H7 (cell line): ENCODE measurements around the gene DCTN5. TPM values are rescaled to one million over a fixed set of nuclear protein-coding genes. Genes with fewer than 3 reads are reported as not detected.
A peak's percentile ranks its signal among the peaks of the same experiment; 100 is the strongest.

ENCODE experiments used
- DNase-seq: peaks from one replicate; pipeline ENCODE4 v3.0.0; 2012
- H3K27me3 ChIP-seq: 2 replicates; pipeline ENCODE4 v1.6.0; 2011; ENCODE audit warnings: mild to moderate bottlenecking, low read length; ENCODE audit not compliant: control insufficient read depth, insufficient read depth
- H3K36me3 ChIP-seq: replicated peaks from 2 replicates; pipeline ENCODE4 v1.5.1; 2011; ENCODE audit warnings: low read length; ENCODE audit not compliant: control insufficient read depth, insufficient read depth
- H3K4me3 ChIP-seq: 2 replicates; pipeline ENCODE4 v1.5.1; 2011; ENCODE audit warnings: low read depth, mild to moderate bottlenecking, control low read depth, low read length, moderate library complexity; ENCODE audit not compliant: insufficient read depth
- total RNA-seq: library from RNA; depleted of rRNA; stranded (reverse); fragments of >200 nt; shearing (Covaris generic); gene quantifications from 2 replicates; pipeline ENCODE4 v1.2.3, GENCODE V29; 2014

DCTN5 gene
- total RNA-seq, 1 experiment from 2014 or later: 38.2 TPM

DNA sequence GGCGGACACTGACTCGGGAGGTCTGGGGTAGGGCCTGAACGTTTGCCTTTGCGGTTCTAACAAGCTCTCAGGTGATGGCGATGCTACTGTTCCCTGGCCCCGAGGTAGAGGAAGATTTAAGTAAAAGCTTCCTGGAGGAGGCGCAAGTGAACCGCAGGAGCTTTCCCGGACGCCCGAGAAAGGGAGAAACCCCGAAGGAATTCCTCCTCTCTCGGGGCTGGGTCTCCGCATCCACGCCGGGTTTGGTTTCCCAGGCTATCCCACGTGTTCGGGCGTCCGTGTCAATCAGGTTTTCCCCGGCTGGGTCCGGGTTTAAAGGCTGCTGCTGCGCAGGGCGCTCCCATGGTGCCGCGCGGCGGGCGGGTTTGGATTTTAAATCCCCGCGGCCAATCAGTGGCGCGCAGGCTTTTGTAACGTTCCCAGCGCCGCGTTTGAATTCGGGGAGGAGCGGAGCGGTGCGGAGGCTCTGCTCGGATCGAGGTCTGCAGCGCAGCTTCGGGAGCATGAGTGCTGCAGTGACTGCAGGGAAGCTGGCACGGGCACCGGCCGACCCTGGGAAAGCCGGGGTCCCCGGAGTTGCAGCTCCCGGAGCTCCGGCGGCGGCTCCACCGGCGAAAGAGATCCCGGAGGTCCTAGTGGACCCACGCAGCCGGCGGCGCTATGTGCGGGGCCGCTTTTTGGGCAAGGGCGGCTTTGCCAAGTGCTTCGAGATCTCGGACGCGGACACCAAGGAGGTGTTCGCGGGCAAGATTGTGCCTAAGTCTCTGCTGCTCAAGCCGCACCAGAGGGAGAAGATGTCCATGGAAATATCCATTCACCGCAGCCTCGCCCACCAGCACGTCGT lies 37.4 kb downstream of the DCTN5 start, which contains the start of gene PLK1:
Gene PLK1, plus strand, starts transcription at position 460 of the 844 bp plus-strand sequence. Its CDS starts 44 bp downstream, at position 504.
- peaks cover 36% of the 10 kb centered on the region for H3K36me3 ChIP-seq
- peak within 1 kb of the TSS; percentile 98 for H3K4me3 ChIP-seq
- no peaks in the 10 kb centered on the region for H3K27me3 ChIP-seq
- DNase-seq: peak; percentile 95

GRCh38 chr16:23679274-23679985 lies 38.2 kb downstream of the DCTN5 start:
- Histone ChIP-seq H3K4me3 (peak overlapping the region; percentile 98), H3K36me3 (peaks cover 41% of the 10 kb centered on the region), H3K27me3 (no peaks in the 10 kb centered on the region)
- DNase-seq: peak; percentile 81

- H3K36me3 ChIP-seq: peaks cover 41% of the 10 kb centered on the region
- peak overlapping the region; percentile 98 for H3K4me3 ChIP-seq
- DNase-seq: peak; percentile 55
- H3K27me3 ChIP-seq: no peaks in the 10 kb centered on the region
Observed at GRCh38 chr16:23679986-23680336, 38.7 kb downstream of the DCTN5 start.

GRCh38 chr16:23682181-23682580 lies 40.9 kb downstream of the DCTN5 start:
- no peaks in the 10 kb centered on the region for H3K27me3 ChIP-seq
- no peak overlapping the region for H3K4me3 ChIP-seq
- DNase-seq: no peak
- H3K36me3 ChIP-seq: peaks cover 53% of the 10 kb centered on the region

DNA sequence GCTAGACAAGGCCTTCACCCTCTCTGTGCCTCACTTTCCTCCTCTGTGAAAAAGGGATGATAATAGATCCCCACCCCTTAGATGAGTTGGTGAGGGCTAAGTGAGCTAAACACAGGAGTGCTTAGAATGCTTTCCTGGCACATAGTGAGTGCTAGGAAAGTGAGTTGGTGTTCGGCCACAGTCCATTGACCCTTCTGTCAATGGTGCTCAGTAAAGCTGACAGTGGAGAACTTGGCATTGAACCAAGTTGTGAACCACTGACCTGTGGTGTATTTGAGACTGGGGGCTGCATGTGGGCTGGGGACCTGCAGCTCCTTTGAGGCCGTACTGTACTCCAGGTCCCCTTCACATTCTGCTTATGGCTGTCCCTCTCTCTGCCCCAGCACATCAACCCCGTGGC lies 42.2 kb downstream of the DCTN5 start:
- Histone ChIP-seq H3K36me3 (peaks cover 66% of the 10 kb centered on the region), H3K27me3 (no peaks in the 10 kb centered on the region), H3K4me3 (no peak overlapping the region)
- DNase-seq: no peak

DNA sequence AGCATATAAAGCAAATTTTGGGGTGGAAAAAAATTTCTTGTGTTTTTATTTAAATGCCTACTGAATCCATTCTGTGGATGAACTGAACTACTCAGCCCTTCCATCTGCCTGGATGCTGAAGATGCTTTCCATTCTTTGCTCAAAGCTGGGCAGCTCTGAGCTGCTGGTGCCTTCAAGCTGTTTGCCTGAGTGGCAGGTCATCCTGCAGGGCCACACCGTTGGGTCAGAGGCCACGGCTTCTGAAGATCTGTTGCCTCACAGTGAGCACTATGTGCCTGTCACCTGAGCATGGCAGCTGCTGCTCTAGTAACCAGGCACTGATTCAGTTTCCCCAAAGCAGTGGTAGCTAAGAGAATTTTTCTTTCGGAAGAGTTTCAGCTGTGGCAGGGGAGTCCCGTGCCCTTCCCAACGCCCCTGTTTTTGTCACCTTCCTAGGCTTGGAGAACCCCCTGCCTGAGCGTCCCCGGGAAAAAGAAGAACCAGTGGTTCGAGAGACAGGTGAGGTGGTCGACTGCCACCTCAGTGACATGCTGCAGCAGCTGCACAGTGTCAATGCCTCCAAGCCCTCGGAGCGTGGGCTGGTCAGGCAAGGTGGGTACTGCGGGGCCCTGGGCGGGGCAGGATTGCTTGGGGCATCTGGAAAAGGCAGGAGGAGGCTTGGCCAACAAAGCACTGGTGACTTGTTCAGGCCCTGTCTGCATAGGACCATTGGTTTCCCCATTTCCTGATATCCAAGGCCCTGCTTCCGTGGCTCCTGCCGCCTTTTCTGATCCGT lies 46.0 kb downstream of the DCTN5 start:
- no peak for DNase-seq
- Histone ChIP-seq H3K36me3 (peaks cover 63% of the 10 kb centered on the region), H3K27me3 (no peaks in the 10 kb centered on the region), H3K4me3 (no peak overlapping the region)

GRCh38 chr16:23689442-23690187 lies 48.3 kb downstream of the DCTN5 start:
- Histone ChIP-seq H3K4me3 (no peak overlapping the region), H3K27me3 (no peaks in the 10 kb centered on the region), H3K36me3 (peaks cover 45% of the 10 kb centered on the region)
- no peak for DNase-seq

DNA sequence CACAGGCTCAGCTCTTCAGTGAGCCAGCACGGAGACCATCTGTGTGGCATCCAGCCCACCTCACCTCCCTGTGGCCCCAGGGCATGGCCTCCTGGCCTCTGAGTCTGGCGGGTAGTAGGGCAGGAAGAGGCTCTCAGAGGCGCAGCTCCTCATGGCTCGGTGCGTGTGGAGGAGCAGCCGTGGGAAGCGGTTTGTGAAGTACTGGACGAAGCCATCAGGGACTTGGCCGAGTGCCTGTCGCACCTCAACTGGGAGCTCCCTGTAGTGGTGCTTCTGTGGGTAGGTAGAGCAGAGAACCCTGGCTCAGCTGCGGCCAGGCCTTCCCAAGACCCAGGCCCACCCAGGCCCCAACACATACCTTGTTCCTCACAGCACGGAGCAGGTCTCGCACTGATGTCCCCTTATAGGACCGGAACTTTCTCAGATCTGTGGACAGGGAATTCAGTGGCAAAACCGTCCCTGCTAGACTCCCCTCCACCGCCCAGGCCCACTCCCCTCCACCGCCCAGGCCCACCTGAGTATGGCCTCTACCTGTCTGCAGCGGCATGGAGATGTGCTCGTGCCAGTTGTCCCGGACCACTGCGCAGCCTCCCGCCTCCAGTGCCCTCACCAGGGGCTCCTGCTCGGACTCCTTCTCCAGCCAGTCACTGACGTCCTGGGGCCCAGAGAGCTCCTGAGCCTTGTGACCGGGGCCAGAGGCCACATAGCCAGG lies 49.7 kb downstream of the DCTN5 start:
- H3K36me3 ChIP-seq: peaks cover 42% of the 10 kb centered on the region
- H3K27me3 ChIP-seq: no peaks in the 10 kb centered on the region
- DNase-seq: no peak
- no peak overlapping the region for H3K4me3 ChIP-seq

GRCh38 chr16:23691483-23692189 lies 50.4 kb downstream of the DCTN5 start:
- H3K36me3 ChIP-seq: peaks cover 36% of the 10 kb centered on the region
- no peaks in the 10 kb centered on the region for H3K27me3 ChIP-seq
- no peak for DNase-seq
- H3K4me3 ChIP-seq: no peak overlapping the region

DNA sequence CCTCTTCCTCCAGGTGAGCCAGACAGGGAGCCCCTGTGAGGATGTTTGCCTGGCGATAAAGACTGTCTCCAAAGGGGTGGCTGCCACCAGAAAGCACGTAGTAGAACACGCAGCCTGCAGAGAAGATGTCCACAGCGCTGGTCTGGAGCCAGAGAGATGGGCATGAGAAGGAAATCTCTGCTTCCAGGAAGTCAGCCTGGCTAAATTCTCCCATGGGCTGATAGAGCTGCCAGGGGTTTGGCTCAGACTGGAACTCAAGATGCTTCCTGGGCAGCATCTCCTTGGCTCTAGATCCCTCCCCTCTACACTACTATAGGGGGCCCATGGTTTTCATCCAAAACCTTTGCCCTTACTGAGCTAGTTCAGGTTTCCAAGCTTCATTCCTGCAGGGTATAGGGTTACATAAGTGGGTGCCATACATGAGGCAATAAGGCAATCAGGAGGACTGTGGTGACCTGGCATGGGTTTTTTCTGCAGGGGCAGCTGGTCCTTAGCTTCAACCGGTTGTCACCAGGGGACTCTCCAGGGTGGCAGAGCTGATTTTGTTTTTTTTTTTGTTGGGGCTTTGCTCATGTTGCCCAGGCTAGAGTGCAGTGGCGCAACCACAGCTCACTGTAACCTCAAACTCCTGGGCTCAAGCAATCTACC lies 51.0 kb downstream of the DCTN5 start:
- no peaks in the 10 kb centered on the region for H3K27me3 ChIP-seq
- no peak for DNase-seq
- H3K36me3 ChIP-seq: peaks cover 30% of the 10 kb centered on the region

GRCh38 chr16:23694265-23694643 lies 53.0 kb downstream of the DCTN5 start:
- Histone ChIP-seq H3K27me3 (no peaks in the 10 kb centered on the region), H3K4me3 (peak overlapping the region; percentile 44), H3K36me3 (peaks cover 13% of the 10 kb centered on the region)
- no peak for DNase-seq

More for the DNA sequence above, 51.0 kb downstream of the DCTN5 start:
- no peak overlapping the region for H3K4me3 ChIP-seq

DNA sequence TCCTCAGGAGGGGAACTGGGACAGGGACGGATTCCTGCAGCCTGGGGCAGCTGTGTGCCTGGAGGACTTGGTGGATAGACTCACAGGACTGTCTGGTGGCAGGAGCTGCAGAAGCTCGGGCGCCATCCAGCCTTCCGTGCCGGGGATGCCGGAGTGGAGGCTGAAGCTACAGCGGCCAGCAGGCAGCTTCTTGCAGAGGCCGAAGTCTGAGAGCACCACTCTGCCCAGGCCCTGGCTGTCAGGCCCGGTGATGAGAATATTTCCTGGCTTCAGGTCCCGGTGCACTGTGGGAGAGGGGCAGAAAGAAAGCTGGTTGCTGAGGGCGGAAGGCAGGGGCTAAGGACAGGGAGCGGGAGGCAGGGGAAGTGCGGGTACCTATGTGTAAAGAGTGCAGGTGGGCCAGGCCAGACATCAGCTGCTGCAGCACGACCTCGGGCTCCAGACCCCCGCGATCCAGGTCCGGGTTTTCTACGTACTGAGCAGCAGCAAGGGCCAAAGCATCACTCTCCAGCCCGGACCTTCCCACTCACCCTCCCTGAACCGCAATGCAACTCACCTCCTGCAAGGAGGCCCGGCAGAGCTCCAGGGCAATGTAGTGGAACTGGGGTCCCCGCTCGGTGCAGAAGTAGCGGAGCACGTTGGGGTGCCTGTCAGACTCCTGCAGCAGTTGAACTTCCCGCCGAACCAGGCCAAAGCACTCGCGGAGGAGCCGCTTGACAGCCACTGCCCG lies 53.5 kb downstream of the DCTN5 start:
- Histone ChIP-seq H3K27me3 (no peaks in the 10 kb centered on the region), H3K4me3 (peak overlapping the region; percentile 44), H3K36me3 (peaks cover 10% of the 10 kb centered on the region)
- peak; percentile 92 for DNase-seq
